ENCODE measurements around the gene METTL2A.
"Not testable (repeated sequence)": the region's sequence is repeated elsewhere in the genome, so short reads cannot be mapped to it uniquely, and the experiment has no call there.

GRCh38 chr17:62471380-62471880 lies 47.7 kb downstream of the METTL2A start:
- not testable (repeated sequence) for TF ChIP-seq CTCF (IDR thresholded peaks at IDR 0.05; ENCODE audit: poor library complexity); EZH2phosphoT487 (IDR thresholded peaks at IDR 0.05; ENCODE audit: low read depth, severe bottlenecking, unreplicated experiment)
